Activated CD4-positive, CD25-positive, alpha-beta regulatory T cell treated with anti-CD3 and anti-CD28 coated beads, Interleukin-2, amount 50 U/mL, for 16 hours (primary cell): ENCODE data around the gene NOTCH3.

Source experiments
- DNase-seq: peaks from one replicate; pipeline ENCODE4 v3.0.0-alpha.2; 2020; ENCODE audit warnings: low read depth, low spot score

The NOTCH3 gene

DNA sequence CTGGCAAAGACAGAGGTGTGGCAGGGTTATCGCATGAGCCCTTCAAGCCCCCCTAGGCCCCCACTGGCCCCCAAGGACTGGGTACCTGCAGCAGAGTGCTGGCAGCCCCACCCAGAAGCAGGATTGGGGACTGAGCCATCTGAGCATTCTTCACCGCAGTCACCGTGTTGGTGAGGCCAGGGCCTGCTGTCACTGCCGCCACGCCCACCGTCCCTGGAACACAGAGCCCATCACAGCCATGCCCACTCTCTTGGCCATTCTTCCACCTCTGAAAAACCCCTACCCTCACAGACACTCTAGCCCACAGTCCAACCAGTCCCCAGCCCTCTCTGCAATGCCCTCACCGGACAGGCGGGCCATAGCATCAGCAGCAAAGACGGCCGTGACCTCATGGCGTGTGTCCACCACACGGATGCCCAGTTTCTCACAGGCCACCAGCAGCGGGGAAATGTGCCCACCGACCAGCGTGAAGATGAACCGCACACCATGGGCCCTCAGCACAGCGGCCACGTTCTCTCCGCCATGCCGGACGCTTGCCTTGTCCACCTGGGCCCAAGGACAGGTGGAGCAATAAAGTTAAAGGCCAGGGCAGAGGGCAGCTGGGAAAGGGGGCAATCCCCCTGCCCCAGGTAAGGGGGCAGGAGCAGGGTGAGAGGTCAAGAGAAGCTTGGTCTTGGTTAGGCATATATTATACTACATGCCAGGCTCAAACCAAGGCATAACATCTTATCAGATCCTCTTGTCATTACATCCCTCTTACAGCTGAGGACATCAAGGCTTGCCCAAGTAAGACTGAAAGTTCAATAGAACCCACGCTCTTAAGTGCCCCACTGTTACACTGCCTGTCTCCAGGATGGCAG lies 77.5 kb downstream of the NOTCH3 start:
- DNase-seq = no peak

DNA sequence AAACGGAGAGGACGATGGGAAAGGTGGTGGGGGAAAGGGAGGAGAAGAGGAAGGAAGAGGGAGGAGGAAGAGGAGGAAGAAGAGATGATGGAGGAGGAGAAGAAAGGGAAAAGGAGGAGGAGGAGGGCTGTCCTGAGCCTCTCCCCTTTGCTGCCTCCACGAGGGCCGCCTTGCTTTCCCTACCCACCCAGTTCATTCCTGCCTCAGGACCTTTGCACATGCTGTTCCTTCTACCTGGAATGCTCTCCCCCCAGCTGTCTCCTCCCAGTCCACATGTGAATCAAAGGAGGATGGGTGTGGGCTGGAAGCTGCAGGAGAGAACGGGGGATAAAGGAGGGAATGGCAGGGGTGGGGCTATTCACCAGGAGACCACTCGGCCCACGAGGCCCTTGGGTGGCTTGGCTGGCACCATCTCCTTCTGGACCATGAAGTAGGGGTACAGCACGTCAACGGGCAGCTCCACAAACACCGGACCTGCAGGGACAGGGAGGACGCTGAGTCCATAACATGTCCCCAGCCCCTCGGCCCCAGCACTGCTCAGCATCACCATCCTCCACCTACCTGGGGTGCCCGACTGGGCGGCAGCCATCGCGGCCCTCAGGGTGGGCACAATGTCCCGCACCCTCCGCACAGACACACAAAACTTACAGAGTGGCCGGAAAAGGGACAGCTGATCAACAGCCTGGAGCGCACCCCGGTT lies 78.3 kb downstream of the NOTCH3 start:
- DNase-seq = no peak

DNA sequence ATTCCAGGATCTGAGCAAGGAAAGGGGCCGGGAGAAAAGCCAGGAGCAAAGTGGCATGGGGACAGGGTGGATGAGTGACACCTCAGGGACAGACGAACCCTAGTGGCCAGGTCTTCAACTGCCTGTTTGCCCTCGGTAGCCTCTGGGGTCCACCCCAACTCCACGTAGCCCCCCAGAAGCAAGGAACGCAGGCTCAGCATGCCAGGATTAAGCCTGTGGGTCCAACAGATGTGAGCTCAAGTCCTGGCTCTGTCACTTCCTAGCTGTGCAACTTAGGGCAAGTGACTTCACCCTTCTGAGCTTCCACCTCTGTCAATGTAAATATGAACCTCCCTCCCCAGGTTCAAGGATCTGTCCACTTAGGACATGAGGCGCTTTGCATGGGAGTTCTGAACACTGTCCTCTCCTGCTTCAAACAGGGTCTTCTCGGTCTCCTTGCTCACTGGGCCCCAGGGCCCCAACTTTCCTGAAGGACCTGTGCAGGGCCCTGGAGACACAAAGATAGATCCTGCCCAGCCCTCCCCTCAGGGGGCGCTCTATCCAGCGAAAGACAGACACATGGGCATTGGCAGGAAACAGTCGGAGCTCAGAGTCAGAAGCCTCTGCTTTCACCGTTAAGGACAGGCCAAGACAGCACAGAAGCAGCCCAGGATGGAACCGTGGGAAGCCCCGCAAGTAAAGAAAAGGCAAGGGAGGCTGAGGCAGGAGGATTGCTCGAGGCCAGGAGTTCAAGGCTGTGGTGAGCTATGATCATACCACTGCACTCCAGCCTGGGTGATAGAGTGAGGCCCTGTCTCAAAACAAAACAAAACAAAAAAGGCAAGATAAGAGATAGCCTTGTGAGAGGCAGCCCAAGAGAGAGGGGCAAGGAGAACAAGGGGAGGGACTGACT lies 80.4 kb downstream of the NOTCH3 start:
- no peak for DNase-seq

DNA sequence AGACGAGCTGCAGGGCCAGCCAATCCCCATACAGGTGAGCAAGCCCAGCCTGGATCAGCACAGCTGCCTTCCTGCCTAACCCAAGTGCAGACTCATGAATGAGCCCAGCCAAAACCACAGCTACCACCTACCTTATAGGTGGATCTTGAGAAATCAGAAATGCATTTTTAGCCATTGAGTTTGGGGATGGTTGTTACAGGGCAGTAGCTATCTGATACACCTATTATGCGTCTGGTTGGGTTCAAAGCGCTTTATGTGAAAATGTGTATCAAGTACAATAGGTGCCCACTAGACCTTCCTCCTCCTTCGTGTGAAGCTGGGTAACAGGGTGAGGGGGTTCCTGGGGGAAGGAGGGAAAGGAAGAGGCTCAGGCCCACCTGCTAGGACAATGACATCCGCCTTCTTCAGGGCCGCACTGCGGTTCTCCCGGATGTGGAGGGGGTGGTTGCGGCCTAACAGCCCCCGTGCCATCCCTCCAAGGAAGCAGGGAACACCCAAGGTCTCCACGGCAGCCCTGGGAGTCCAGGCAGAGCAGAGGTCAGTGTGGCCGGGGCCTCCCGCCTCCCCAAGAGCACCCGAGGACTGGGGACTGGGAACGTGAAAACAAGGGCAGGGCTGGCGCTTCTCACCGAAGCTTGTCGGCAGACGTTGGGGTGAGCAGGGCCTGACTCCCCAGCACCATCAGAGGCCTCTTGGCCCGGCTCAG lies 81.9 kb downstream of the NOTCH3 start:
- no peak for DNase-seq

DNA sequence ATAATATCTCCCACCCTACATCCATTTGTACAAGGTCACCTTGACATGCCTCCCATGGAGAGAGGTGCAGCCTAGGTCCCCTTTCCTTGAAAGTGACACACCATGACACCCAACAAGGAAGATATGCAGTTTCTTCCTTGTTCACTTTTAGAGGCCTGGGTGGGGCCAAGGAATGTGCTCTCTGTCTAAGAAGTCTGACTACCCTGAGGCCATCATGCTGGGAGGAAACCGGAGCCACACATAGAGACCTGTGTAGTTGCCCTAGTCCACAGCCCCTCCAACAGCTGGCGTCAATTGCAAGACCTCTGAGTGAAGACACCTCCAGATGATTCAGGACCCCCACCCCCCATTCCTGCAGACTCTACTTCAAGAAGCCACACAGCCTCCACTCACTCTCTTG lies 82.5 kb downstream of the NOTCH3 start:
- DNase-seq = no peak

DNA sequence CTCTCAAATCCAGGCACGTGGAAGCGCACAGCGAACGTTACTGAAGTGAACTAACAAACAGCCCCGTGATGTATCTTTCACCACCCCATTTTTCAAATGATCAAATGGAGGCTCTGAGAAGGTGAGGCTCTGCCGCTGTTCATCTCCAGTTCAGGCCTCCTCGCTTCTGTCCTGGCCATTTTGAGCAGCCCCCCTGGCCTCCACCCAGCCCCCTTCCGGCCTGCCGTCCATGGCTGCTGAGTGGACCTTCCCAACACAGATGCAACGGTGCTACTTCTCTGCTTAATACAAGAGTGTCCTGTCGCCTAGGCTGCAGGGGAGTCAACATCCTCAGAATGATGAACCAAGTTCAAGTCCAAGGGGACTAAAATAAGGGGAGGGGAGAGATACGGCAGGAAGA lies 83.9 kb downstream of the NOTCH3 start:
- DNase-seq = no peak

DNA sequence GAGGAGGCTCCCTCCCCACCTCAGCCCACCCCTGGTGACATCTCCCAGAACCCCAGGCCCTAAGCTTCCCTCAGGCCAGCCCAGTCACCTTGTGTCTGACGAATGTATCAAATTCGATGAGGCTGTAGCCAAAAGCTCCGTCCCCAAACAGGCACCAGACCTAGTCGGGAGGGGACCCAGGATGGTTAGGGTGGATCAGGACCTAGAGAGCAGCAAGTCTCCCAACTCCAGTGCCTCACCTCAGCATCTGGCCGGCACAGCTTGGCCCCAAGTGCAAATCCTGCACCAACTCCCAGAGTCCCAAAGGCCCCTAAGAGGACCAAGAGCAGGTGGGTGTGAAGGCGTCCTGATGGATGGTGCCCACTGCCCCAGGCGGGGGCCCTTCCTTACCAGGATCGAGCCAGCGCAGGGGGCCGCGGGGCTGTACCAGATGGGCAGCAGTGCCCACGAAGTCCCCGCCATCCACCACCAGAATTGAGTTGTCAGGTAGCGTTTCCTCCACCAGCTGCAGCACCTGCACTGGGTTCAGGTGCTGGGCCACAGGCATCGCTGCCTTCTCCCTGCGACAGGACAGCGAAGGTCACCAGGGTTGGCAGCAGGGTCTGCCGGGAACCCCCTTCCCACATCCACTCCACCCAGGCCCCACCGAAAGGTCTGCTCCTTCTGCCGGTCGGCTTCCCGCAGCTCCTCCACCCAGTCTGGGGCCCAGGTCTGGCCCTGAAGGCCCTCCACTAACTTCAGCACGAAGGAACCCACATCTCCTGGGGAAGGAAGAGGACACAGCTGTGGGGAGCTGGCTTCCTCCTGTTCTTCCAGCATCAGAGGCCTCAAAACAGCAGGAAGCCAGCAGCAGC lies 84.8 kb downstream of the NOTCH3 start:
- DNase-seq = no peak

DNA sequence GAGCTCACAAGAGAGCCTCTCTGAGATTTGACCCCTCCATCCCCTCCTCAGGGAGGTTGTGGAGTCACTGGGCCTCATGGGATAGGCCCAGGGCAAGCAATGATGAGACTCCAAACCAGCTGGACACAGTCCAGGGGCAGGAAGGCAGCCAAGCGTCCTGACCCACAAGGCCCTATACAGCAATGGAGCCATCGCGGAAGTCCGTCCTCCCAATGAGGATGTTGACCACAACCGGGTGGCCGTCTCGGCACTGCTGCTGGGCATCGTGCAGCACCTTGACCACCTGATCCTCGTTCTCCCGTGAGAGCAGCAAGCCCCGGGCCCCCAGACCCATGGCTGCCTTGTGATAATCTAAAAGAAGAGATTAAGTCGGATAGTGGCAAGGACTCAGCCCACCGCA lies 85.7 kb downstream of the NOTCH3 start:
- DNase-seq = no peak

DNA sequence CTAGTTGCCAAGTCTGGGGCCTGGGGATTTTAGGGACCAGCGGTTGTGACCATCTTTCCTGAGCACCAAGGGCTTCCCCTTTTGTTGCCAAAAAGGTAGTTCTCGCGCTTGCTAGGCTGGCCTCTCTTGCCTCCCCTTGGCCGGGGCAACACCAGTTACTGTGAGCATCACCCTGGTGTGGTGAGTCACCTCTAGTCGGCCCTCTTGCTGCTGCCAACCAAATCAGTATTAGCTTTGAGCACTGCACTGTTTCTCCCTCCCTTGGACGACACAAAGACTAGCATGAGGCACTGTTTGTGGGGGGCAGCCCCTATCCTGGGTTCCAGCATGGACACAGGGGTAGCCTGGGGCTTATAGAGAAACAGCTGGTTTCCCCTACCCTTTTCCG lies 86.6 kb downstream of the NOTCH3 start:
- no peak for DNase-seq

DNA sequence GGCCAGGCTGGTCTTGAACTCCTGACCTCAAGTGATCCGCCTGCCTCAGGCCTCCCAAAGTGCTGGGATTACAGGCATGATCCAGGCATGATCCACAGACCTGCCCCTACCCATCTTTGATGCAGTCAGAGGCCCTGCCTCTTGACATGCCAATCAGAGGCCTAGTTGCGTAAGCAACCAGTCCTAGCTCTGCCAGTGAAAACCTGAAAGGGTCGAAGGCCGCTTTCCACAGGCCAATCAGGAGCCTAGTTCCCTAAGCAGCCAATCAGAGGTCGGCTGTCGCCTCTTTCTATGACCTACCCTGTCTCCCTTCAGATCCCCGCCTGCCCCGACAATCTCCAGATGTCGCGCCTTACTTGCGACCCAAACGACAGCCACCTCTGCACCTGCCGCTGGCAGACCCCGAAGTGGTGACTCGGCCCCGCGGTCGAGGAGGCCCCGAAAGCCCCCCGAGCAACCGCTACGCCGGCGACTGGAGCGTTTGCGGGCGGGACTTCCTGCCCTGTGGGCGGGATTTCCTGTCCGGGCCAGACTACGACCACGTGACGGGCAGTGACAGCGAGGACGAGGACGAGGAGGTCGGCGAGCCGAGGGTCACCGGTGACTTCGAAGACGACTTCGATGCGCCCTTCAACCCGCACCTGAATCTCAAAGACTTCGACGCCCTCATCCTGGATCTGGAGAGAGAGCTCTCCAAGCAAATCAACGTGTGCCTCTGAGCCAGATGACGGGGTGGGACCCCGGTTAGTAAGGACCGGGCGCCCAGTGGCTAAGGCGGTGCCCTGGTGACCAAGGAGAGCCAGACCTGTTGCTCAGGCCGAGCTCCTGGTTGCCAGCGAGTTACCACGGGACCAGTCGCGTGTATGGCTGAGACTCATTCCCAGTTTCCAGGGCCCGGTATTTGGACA lies 87.3 kb downstream of the NOTCH3 start:
- no peak for DNase-seq

DNA sequence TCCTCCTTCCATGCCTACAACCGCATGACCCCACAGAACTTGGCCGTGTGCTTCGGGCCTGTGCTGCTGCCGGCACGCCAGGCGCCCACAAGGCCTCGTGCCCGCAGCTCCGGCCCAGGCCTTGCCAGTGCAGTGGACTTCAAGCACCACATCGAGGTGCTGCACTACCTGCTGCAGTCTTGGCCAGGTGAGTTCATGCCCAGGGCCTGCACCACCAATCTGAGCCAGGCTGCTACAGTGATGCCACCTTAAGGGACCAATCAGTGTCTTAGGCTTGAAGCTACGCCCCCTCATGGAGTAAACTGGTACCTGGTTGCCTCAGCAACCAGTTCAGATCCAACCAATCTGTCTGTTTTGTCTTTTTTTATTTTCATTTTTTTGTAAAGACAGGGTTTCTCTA lies 88.4 kb downstream of the NOTCH3 start:
- no peak for DNase-seq

DNA sequence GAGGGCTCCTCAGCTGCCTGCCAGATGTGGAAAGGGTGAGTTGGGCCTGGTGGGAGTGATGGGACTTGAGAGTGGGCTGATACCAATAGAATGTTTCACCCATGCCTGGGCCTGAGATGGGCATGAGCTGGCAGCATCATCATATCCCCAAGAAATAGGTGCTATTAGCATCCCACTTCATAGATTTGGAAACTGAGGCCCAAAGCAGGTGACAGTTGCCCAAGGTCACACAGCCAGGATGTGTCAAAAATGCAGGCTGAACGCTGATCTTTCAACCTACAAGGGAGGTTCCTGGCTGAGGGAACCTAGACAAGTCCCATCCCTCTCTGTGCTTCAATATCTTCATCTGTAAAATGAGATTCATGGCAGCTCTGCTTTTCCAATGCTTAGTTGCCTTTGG lies 89.0 kb downstream of the NOTCH3 start:
- no peak for DNase-seq

DNA sequence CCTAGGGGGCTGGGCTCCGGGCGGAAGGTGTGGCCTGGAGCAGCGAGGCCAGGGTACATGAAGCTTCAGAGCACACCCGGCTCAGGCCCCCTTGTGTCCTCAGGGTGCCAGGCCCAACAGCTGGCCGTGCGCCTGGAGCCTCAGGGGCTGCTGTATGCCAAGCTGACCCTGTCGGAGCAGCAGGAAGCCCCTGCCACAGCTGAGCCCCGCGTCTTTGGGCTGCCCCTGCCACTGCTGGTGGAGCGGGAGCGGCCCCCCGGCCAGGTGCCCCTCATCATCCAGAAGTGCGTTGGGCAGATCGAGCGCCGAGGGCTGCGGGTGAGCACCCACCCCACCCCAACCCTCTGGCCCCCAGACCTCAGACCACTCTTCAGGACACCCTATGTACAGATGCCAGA lies 90.4 kb downstream of the NOTCH3 start:
- no peak for DNase-seq

DNA sequence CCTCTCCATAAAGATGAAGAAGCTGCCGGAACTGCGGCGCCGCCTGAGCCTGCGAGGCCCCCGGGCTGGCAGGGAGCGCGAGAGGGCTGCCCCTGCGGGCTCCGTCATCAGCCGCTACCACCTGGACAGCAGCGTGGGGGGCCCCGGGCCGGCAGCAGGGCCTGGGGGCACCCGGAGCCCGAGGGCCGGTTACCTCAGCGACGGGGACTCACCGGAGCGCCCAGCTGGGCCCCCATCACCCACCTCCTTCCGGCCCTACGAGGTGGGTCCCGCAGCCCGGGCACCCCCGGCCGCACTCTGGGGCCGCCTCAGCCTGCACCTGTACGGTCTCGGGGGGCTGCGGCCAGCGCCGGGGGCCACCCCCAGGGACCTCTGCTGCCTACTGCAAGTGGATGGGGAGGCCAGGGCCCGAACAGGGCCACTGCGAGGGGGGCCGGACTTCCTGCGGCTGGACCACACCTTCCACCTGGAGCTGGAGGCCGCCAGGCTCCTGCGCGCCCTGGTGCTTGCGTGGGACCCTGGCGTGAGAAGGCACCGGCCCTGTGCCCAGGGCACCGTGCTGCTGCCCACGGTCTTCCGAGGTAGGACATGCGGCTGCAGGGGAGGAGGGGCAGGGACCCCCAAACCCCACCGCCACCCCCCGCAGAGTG lies 90.9 kb downstream of the NOTCH3 start:
- no peak for DNase-seq
